Transverse colon (tissue), 4 donors: ENCODE results near the gene INPP5J.

Experiments used
- POLR2A ChIP-seq: fragments of 450-650 bp; IDR thresholded peaks from one replicate; pipeline ENCODE4 v1.6.1; 2016; ENCODE audit warnings: antibody characterized with exemption, mild to moderate bottlenecking, moderate library complexity
- POLR2AphosphoS5 ChIP-seq, 3 donors: sonication (generic); formaldehyde crosslinking; IDR thresholded peaks; one replicate each; pipeline ENCODE4 v1.6.1; 2016; ENCODE audit warnings: antibody characterized with exemption in 3 of 3
- TF ChIP-seq, protein P1 (sequence below), 5 experiments: fragments of 200-600 bp in 3 of 5; fragments of 450-650 bp in 2 of 5; sonication (generic) in 3 of 5; IDR thresholded peaks; 1 replicate in 2 of 5; 2 replicates in 3 of 5; pipeline ENCODE4 v1.5.1; 2016 to 2017; ENCODE audit warnings: antibody characterized with exemption in 5 of 5, inconsistent platforms in 3 of 5, mild to moderate bottlenecking in 2 of 5, moderate library complexity in 1 of 5

GRCh38 chr22:31096657-31097279 lies 26.0 kb upstream of the INPP5J start:
- TF ChIP-seq, protein P1, sequence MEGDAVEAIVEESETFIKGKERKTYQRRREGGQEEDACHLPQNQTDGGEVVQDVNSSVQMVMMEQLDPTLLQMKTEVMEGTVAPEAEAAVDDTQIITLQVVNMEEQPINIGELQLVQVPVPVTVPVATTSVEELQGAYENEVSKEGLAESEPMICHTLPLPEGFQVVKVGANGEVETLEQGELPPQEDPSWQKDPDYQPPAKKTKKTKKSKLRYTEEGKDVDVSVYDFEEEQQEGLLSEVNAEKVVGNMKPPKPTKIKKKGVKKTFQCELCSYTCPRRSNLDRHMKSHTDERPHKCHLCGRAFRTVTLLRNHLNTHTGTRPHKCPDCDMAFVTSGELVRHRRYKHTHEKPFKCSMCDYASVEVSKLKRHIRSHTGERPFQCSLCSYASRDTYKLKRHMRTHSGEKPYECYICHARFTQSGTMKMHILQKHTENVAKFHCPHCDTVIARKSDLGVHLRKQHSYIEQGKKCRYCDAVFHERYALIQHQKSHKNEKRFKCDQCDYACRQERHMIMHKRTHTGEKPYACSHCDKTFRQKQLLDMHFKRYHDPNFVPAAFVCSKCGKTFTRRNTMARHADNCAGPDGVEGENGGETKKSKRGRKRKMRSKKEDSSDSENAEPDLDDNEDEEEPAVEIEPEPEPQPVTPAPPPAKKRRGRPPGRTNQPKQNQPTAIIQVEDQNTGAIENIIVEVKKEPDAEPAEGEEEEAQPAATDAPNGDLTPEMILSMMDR (IDR thresholded peaks at IDR 0.05), result no peak
- TF ChIP-seq POLR2A (no peak), POLR2AphosphoS5 (IDR thresholded peaks at IDR 0.05) (no peak)
